Thoracic aorta (tissue), 2 donors: ENCODE measurements around the gene SLX9. TPM values are rescaled to one million over a fixed set of nuclear protein-coding genes. Genes with fewer than 3 reads are reported as not detected.

Experiments
- ATAC-seq: fragments of 150-250 bp; one replicate; pipeline ENCODE4 v1.8.0; 2017; ENCODE audit warnings: low read depth; ENCODE audit not compliant: insufficient number of reproducible peaks, low FRiP score
- DNase-seq: peaks from one replicate; pipeline ENCODE4 v3.0.0-alpha.2; 2020; ENCODE audit warnings: low spot score
- H3K27ac ChIP-seq, 2 donors: fragments of 200-600 bp; sonication (generic); 1 replicate in 1 of 2; 2 replicates in 1 of 2; pipeline ENCODE4 v1.5.1; 2016; ENCODE audit warnings: mild to moderate bottlenecking in 2 of 2, moderate library complexity in 2 of 2
- H3K27me3 ChIP-seq: fragments of 200-600 bp; sonication (generic); replicated peaks from 2 replicates; pipeline ENCODE4 v1.6.0; 2016; ENCODE audit warnings: mild to moderate bottlenecking; ENCODE audit not compliant: insufficient read depth
- H3K36me3 ChIP-seq: fragments of 200-600 bp; sonication (generic); one replicate; pipeline ENCODE4 v1.5.1; 2016
- H3K4me1 ChIP-seq, 2 donors: fragments of 200-600 bp; sonication (generic); 1 replicate in 1 of 2; 2 replicates in 1 of 2; pipeline versions ENCODE4 v1.5.1 to v1.6.0; 2016; ENCODE audit warnings: low read depth in 2 of 2, mild to moderate bottlenecking in 1 of 2; ENCODE audit not compliant: control insufficient read depth in 1 of 2
- H3K4me3 ChIP-seq: fragments of 200-600 bp; sonication (generic); 2 replicates; pipeline ENCODE4 v1.5.1; 2016; ENCODE audit warnings: mild to moderate bottlenecking
- H3K9me3 ChIP-seq: fragments of 200-600 bp; sonication (generic); 2 replicates; pipeline ENCODE4 v1.5.1; 2016
- total RNA-seq, 2 donors: library from RNA; depleted of rRNA; stranded (reverse); fragments of >200 nt; gene quantifications; one replicate each; pipeline versions ENCODE4 v1.1.0 to v1.2.3, GENCODE V29; 2016
- TF ChIP-seq, protein P1 (sequence below): fragments of 200-600 bp; sonication (generic); IDR thresholded peaks from one replicate; pipeline ENCODE4 v1.5.1; 2019; ENCODE audit warnings: antibody characterized with exemption

The SLX9 gene
- total RNA-seq, 2 donors from 2014 or later, result 5.9 to 10.6 TPM

DNA sequence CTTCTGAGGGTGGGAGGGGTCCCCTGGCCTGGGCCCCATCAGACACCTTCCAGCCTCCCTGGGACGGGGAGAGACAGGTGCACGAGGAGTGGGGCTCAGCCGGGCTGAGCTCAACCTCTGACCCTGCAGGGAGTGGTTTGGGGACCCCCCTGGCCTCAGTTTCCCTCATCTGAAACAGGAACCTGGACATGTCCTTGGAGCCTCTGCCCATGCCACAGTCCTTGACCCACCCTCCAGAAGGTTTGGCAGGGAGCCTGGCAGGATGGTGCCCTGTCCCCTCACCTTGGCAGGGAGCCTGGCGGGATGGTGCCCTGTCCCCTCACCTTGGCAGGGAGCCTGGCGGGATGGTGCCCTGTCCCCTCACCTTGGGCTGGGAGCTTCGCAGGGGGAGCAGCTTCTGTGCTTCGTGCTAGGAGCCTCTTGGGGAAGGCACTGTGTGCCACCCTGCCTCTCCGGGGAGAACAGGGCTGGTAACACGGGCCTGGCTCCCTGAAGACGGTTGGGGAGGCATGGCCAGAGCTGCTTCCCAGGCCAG is 58.3 kb downstream of the SLX9 start:
- no peaks in the 10 kb centered on the region for H3K9me3 ChIP-seq
- no peak overlapping the region for H3K4me3 ChIP-seq
- H3K27me3 ChIP-seq, result no peaks in the 10 kb centered on the region
- no peak overlapping the region for H3K27ac ChIP-seq
- no peak for ATAC-seq
- no peak for DNase-seq
- peaks cover 22 to 55% of the 10 kb centered on the region in 2 donors for H3K4me1 ChIP-seq
- TF ChIP-seq, protein P1, sequence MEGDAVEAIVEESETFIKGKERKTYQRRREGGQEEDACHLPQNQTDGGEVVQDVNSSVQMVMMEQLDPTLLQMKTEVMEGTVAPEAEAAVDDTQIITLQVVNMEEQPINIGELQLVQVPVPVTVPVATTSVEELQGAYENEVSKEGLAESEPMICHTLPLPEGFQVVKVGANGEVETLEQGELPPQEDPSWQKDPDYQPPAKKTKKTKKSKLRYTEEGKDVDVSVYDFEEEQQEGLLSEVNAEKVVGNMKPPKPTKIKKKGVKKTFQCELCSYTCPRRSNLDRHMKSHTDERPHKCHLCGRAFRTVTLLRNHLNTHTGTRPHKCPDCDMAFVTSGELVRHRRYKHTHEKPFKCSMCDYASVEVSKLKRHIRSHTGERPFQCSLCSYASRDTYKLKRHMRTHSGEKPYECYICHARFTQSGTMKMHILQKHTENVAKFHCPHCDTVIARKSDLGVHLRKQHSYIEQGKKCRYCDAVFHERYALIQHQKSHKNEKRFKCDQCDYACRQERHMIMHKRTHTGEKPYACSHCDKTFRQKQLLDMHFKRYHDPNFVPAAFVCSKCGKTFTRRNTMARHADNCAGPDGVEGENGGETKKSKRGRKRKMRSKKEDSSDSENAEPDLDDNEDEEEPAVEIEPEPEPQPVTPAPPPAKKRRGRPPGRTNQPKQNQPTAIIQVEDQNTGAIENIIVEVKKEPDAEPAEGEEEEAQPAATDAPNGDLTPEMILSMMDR, result no peak
- H3K36me3 ChIP-seq, result no peaks in the 10 kb centered on the region

DNA sequence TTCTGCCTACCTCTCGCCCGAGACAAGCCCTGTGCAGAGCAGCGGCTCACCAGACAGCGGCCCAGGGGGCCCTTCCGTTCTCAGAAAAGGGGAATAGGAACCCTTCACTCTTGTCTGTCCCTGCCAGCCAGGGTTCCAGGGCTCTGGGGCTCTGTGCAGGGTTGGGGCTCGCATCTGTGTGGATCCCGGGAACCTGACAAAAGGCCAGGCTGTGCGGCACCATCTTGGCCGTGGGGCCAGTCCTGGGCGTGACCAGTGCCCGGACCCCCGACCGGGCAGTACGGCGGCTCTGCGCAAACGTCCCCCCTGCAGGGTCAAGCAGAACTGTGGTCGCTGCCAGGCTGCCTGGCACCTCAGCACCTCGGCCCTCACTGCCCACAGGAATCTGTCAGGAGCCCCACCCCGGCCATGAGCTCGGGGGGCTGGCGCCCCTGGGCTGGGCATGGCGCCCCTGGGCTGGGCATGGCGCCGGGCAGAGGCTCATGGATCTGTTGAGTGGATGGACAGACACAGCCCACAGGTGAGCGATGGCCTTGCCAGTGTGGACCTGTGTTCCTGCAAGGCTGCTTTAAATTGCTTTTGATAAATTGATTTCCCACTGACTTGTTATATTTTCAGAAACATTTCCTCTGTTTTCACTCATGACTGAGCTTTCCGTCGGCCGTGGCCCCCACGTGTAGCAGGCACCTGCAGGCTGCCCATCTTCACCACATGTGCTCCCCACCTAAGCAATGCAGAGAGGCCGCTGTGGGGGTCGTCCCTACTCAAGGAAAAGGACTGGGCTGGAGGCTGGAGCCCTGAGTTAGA is 59.0 kb downstream of the SLX9 start:
- ATAC-seq, result no peak
- DNase-seq, result no peak
- H3K4me1 ChIP-seq, result peaks cover 29 to 61% of the 10 kb centered on the region in 2 donors

DNA sequence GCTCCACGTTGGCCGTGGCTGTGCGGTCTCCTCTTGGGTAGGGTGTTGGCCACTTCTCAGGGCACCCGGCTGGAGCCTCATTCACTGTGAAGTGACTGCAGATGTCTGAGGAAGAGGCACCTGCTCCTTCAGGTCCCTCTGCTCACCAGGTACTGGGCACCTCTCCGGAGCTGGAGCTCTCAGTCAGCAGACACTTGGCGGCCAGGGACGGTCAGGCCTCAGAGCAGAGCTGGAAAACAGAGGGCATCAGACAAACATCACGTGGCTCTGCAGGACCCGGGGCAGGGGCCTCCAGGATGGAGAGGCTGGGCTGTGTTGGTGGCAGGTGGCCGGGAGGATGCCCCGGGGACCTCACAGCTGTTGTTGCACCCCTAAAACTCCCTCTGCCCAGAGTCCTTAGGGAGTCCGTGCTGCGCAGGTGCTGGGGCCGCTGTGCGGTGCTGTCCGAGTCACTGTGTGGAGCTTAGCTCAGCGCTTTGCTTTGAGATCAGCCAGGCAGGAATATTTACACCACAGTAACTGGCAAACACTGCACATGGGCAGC is 59.7 kb downstream of the SLX9 start:
- no peaks in the 10 kb centered on the region for H3K9me3 ChIP-seq
- TF ChIP-seq, protein P1, result no peak
- no peaks in the 10 kb centered on the region for H3K36me3 ChIP-seq
- no peak overlapping the region for H3K4me3 ChIP-seq
- H3K27me3 ChIP-seq, result no peaks in the 10 kb centered on the region
- peaks cover 33 to 60% of the 10 kb centered on the region in 2 donors for H3K4me1 ChIP-seq
- ATAC-seq (no peak), DNase-seq (no peak)
- peak overlapping the region; percentile 79 to 84 for H3K27ac ChIP-seq

More for the DNA sequence above, 59.0 kb downstream of the SLX9 start:
- H3K4me3 ChIP-seq, result no peak overlapping the region
- H3K9me3 ChIP-seq, result no peaks in the 10 kb centered on the region
- TF ChIP-seq, protein P1, result no peak
- no peak overlapping the region for H3K27ac ChIP-seq
- no peaks in the 10 kb centered on the region for H3K36me3 ChIP-seq
- H3K27me3 ChIP-seq, result no peaks in the 10 kb centered on the region

DNA sequence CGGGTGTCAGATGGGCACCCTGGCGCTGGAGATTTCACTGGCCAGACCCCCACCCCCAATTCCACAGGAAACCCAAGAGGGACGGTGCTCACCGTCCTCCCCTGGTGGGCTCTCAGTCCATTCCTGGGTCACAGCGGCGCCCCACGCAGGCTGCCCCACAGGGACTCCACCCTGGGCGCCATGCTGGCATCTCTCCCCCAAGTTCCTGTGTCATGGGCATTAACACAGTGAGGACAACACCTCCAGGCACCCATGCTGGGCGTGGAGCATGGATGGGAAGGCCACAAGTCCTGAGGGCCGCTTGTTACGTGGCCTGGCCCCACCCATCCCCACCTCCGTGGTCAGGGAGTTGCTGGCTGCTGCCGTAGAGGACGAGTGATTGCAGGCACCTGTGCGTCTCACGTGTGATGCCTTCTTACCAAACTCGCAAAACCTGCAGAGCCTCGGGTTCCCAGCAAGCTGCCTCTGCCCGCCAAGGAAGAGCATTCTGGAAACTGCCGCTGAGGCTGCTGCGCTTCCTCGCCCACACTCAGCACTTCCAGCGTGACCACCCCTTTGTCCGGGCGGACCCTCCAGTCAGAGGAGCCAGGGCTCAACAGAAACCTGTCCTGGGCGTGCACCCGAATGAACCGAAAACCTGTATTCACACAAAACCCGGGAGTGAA is 60.3 kb downstream of the SLX9 start:
- H3K9me3 ChIP-seq, result no peaks in the 10 kb centered on the region
- no peak for ATAC-seq
- peaks cover 30 to 54% of the 10 kb centered on the region in 2 donors for H3K4me1 ChIP-seq
- H3K27ac ChIP-seq, result peak overlapping the region; percentile 79 to 84
- H3K27me3 ChIP-seq, result no peaks in the 10 kb centered on the region
- no peaks in the 10 kb centered on the region for H3K36me3 ChIP-seq
- TF ChIP-seq, protein P1, result no peak
- peak overlapping the region; percentile 36 for H3K4me3 ChIP-seq
- no peak for DNase-seq

DNA sequence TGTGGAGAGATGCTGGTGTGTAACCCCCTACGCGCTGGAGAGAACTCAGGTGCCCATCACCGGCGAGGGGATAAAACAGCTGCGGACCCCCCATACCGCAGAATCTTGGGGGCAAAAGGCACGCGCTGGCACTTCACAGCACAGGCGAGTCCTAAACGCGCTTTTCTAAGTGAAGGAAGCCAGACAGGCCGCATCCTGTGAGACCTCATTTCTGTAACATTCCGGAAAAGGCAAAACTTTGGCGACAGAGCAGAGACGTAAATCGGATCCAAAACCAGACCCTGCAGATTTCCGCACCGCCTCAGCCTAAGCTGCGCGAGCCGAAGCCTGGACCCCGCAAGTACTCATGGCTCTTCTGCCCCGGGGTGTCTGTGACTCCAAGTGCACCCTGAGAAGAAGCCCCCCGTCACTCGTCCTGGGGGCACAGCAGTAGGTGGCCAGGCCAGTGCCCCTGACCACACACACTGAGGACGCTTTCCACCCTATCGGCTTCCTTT is 60.9 kb downstream of the SLX9 start:
- peaks cover 25 to 49% of the 10 kb centered on the region in 2 donors for H3K4me1 ChIP-seq
- TF ChIP-seq, protein P1, result no peak
- DNase-seq, result no peak
- peak overlapping the region; percentile 79 to 84 for H3K27ac ChIP-seq
- no peak for ATAC-seq
- no peaks in the 10 kb centered on the region for H3K27me3 ChIP-seq
- peak overlapping the region; percentile 36 for H3K4me3 ChIP-seq
- H3K36me3 ChIP-seq, result no peaks in the 10 kb centered on the region
- no peaks in the 10 kb centered on the region for H3K9me3 ChIP-seq
